GM18868 (cell line): ENCODE results near the gene PTCHD1.

Experiments
- ATAC-seq: cut with Tn5 transposase; IDR thresholded peaks from one replicate; pipeline ENCODE4 v1.9.1; 2021; ENCODE audit warnings: mild to moderate bottlenecking, moderate library complexity; ENCODE audit not compliant: unreplicated experiment

Gene PTCHD1

DNA sequence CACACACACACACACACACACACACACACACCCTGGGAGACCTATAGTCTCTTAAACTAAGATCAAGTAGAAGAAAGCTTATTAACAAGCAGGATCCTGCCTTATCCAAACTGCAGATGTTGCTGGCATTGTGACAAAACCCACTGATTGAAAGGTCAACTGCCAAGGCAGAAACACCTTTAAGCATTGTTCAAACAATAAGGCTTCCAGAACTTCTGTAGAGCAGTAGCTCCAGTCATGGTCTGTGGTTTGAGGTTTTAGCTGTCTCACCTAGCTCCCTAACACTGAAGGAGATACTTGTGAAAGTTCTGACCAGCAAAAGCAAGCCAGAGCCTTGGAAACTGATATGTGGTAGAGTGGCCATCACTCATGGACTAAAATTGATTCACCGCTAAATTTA is 59.8 kb downstream of the PTCHD1 start:
- no peak for ATAC-seq

DNA sequence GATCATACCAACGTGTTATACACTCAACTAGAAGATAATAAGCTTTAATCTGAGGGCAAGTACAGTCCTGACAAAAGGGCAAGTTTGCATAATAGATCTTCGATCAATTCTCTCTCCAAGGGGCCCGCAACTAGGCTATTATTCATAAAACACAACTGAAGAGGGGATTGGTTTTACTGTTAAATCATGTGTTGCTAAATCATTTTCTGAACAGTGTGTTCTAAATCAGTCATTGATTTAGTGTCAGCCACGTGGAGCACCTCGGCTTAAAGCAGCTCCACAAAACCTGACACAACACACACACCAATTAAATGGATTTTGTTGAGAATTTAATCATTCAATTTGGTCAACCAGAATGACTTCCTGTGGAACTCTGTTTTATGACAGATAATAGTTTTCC is 61.6 kb downstream of the PTCHD1 start:
- no peak for ATAC-seq

DNA sequence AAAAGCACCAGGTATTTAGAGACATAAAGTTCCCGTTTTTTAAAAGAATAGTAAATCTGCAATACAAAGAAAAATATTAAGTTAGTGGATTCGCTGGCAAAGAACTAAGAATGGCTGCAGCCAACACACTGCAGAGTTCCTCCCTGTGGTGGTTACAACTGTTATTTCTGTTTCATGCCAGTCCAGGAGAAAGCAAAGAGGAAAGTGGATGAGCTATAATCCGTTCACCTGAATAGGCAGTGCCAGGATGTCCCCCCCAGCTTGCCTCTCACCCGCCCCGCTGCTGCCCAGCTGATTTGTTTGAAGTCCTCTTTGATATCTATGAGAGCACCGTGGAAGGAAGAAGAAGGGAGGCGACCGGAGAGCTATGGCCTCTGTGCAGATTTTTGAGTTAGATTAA is 63.9 kb downstream of the PTCHD1 start:
- no peak for ATAC-seq

DNA sequence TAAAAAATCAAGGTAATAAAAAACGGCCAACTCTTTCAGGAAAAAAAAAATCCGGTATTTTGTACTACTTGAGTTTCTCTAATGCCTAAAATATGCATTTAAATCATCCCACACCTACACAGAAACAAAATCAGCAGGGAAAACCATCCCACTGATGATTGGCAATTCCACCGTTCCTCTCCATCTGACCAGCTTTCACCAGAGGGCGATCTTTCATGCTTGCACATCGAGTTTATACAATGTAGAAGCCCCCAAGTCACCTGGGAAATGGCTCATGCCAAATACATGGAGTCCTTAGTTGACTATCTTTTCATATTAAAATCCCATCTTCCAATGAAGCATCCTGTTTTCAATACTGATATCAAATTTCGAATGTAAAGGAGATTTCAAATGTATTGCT is 69.2 kb downstream of the PTCHD1 start:
- no peak for ATAC-seq

DNA sequence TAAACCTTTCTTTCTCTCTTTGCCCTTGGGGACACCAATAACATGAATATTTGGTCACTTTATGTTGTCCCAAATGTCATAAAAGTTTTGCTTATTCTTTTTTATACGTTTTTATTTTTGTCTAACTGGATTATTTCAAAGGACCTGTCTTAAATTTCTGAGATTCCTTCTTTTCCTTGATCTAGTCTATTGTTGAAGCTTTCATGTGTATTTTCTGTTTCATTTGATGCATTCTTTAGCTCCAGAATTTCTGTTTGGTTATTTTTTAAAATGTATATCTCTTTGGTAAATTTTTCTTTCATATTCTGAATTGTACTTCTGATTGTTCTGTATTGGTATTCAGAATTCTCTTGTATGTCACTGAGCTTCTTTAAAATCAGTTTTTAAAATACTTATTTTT is 88.3 kb downstream of the PTCHD1 start:
- ATAC-seq = no peak

DNA sequence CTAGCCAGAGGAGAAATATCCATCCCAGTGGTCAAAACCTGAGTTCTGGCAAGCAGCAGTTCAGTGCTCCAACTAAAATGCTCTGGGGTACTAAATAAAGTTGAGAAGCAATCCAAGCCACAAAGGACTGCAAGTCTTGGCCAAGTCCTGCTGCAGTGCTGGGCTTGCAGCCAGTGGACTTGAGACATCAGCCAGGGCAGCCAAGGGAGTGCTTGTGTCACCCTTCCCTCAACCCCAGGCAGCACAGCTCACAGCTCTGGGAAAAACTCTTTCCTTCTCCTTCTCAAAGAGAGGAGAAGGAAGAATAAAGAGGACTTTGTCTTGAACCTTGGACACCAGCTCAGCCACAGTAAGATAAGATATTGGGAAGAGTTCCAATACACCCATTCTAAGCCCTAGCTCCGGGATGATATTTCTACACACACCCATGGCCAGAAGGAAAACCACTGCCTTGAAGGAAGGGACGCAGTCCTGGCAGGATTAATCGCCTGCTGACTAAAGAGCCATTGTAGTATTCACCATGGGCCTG is 99.8 kb downstream of the PTCHD1 start:
- ATAC-seq = no peak

DNA sequence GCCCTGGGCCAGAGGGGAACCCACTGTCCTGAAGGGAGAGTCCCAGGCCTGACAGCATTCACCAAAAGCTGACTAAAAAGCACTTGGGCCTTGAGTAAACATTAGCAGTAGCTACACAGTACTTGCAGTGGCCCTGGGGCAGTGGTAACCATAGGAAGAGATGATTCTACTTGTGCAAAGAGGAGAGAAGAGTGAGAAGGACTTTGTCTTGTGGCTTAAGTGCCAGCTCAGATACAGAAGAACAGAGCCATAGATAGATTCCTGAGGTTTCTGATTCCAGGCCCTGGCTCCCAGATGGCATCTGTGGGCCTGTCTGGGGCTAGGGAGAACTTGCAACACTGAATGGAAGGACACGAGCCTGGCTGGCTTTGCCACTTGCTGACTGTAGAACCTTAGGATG is 100.5 kb downstream of the PTCHD1 start:
- ATAC-seq = no peak

DNA sequence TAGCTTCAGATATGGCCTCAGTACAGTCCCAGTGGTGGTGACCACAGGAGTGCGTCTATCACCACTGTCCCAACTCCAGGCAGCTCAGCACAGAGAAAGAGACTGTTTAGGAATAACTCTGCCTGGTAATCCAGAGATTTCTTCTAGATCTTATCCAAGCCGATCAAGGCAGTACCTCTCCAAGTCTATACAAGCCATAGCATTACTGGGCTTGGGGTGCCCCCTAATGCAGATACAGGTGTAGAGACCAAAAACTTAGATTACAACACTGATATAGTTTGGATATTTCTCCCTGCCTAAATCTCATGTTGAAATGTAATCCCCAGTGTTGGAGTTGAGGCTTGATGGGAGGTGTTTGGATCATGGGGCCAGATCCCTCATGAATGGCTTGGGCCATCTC is 100.9 kb downstream of the PTCHD1 start:
- ATAC-seq = no peak

DNA sequence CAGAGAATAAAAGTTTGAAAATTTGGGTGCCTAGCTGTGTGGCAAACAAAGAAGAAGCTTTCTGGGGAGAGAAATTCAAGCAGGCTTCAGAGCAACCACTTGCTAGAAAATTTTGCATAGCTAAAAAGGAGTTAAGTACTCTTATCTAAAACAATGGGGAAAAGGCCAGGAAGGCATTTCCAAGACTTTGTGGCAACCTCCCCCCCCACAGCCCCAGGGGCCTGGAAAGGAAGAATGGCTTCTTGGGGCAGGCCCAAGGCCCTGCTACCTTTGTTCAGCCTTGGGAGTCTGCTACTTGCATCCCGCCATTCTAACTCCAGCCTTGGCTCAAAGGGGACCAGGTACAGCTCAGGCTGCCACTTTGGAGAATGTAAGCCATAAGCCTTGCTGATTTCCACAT is 102.2 kb downstream of the PTCHD1 start:
- ATAC-seq = no peak

DNA sequence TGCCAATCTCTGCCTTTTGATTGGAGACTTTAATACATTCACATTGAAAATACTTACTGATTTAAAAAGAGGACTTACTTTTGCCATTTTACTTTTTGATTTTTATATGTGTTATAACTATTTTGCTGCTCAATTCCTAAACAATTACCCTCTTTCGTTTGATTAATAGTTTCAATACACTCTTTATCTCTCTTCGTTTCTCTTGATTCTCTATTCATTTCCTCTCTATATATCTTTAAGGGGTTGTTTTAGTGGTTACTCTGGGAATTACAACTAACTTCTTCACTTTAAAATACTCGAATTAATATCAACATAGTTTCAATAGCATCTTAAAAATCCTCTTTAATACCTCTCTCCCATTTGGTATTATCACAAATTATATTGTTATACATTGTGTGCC is 116.6 kb downstream of the PTCHD1 start:
- no peak for ATAC-seq
